SU-DHL-6 (cell line): ENCODE results near the gene ARID4A.

Source experiments
- CTCF ChIP-seq: fragments of 200-600 bp; sonication (generic); IDR thresholded peaks from one replicate; pipeline ENCODE4 v1.5.1; 2017; ENCODE audit warnings: antibody characterized with exemption, mild to moderate bottlenecking, low read length, moderate library complexity; ENCODE audit not compliant: insufficient read depth, poor library complexity, severe bottlenecking
- EZH2phosphoT487 ChIP-seq: fragments of 200-600 bp; sonication (generic), shearing (Covaris generic); conservative IDR thresholded peaks from 2 replicates; pipeline ENCODE4 v1.6.1; 2018; ENCODE audit warnings: mild to moderate bottlenecking, antibody characterized with exemption, low read length, moderate library complexity, mixed read lengths

GRCh38 chr14:58364316-58364715 is 66.0 kb downstream of the ARID4A start:
- TF ChIP-seq CTCF: no peak
- TF ChIP-seq EZH2phosphoT487: no peak
